Glomerular visceral epithelial cell (primary cell): ENCODE results near the gene KRTAP4-2.
A peak's percentile ranks its signal among the peaks of the same experiment; 100 is the strongest.
"Not testable (repeated sequence)": the region's sequence is repeated elsewhere in the genome, so short reads cannot be mapped to it uniquely, and the experiment has no call there.

ENCODE experiments used
- DNase-seq: peaks from one replicate; pipeline ENCODE4 v3.0.0-alpha.2; 2016; ENCODE audit errors: extremely low spot score

The KRTAP4-2 gene

GRCh38 chr17:41177727-41178271, at the start of gene KRTAP4-2:
KRTAP4-2 (minus strand) TSS chr17:41178221; CDS start chr17:41178164, 57 bp downstream.
- no peak for DNase-seq

- DNase-seq = not testable (repeated sequence)
Observed at GRCh38 chr17:41226598-41227095, 48.6 kb upstream of the KRTAP4-2 start, which contains the start of gene KRTAP9-2. KRTAP9-2 (plus strand) TSS chr17:41226648; CDS start chr17:41226655, 7 bp downstream.

GRCh38 chr17:41226051-41226450, 48.0 kb upstream of the KRTAP4-2 start:
- no peak for DNase-seq

GRCh38 chr17:41223821-41224220, 45.8 kb upstream of the KRTAP4-2 start:
- no peak for DNase-seq

- DNase-seq = no peak
Observed at GRCh38 chr17:41215681-41216080, 37.7 kb upstream of the KRTAP4-2 start.

- no peak for DNase-seq
Observed at GRCh38 chr17:41212524-41213169, 34.6 kb upstream of the KRTAP4-2 start.

- DNase-seq = peak; percentile 5
Observed at GRCh38 chr17:41211845-41212466, 33.9 kb upstream of the KRTAP4-2 start.

- no peak for DNase-seq
Observed at GRCh38 chr17:41199421-41200078, 21.5 kb upstream of the KRTAP4-2 start.

- no peak for DNase-seq
Observed at GRCh38 chr17:41196068-41196467, 18.0 kb upstream of the KRTAP4-2 start.

- no peak for DNase-seq
Observed at GRCh38 chr17:41190328-41190727, 12.3 kb upstream of the KRTAP4-2 start.

- not testable (repeated sequence) for DNase-seq
Observed at GRCh38 chr17:41189837-41190318, 11.9 kb upstream of the KRTAP4-2 start, which contains the start of gene KRTAP9-1. KRTAP9-1 (plus strand) TSS chr17:41189887; CDS start chr17:41189887, 0 bp downstream.

- DNase-seq = no peak
Observed at GRCh38 chr17:41186872-41187271, 8.9 kb upstream of the KRTAP4-2 start.

GRCh38 chr17:41185001-41185400, 7.0 kb upstream of the KRTAP4-2 start:
- no peak for DNase-seq

- DNase-seq = no peak
Observed at GRCh38 chr17:41184480-41184961, 6.5 kb upstream of the KRTAP4-2 start, which contains the start of gene KRTAP4-1. KRTAP4-1 (minus strand) TSS chr17:41184911; CDS start chr17:41184854, 57 bp downstream.

GRCh38 chr17:41178843-41179616, 1.0 kb upstream of the KRTAP4-2 start:
- peak; percentile 33 for DNase-seq

GRCh38 chr17:41178341-41178740, 320 bp upstream of the KRTAP4-2 start:
- DNase-seq = peak; percentile 25

- no peak for DNase-seq
Observed at GRCh38 chr17:41176744-41177387, 1.2 kb downstream of the KRTAP4-2 start.

GRCh38 chr17:41171886-41172285, 6.1 kb downstream of the KRTAP4-2 start:
- DNase-seq = no peak

GRCh38 chr17:41168121-41168520, 9.9 kb downstream of the KRTAP4-2 start, which contains the start of gene KRTAP4-3:
KRTAP4-3 (minus strand) TSS chr17:41168221; CDS start chr17:41168172, 49 bp downstream.
- no peak for DNase-seq

- DNase-seq = no peak
Observed at GRCh38 chr17:41167561-41167960, 10.5 kb downstream of the KRTAP4-2 start.
